Measurements from ENCODE around the gene SLC52A1. TPM values are rescaled to one million over a fixed set of nuclear protein-coding genes. Genes with fewer than 3 reads are reported as not detected.
A peak's percentile ranks its signal among the peaks of the same experiment; 100 is the strongest.

Gene SLC52A1
- total and polyA plus RNA-seq, 2 of the 13 experiments (the other 11 are each of a cell fraction or from before 2014, with no cell fraction given) = 0.03 to 0.13 TPM

GRCh38 chr17:4997302-4998026, 37.8 kb downstream of the SLC52A1 start, which contains the start of the genes INCA1 and KIF1C (continued):
- 0 out of 2 replicates have a peak, but pooled peaks have one; percentile 30 for TF ChIP-seq ARHGAP35 (CRISPR knock-in tag; IDR thresholded peaks at IDR 0.05; ENCODE audit: borderline replicate concordance)
- TF ChIP-seq DMTF1 (CRISPR knock-in tag; IDR thresholded peaks at IDR 0.05) = no peak
- no peak; the same call in 1 of the 2 replicates for TF ChIP-seq ETV5 (CRISPR knock-in tag; IDR thresholded peaks at IDR 0.05; ENCODE audit: borderline replicate concordance)
- TF ChIP-seq HDAC2 (CRISPR knock-in tag; IDR thresholded peaks at IDR 0.05) = no peak
- no peak for TF ChIP-seq SOX6 (IDR thresholded peaks at IDR 0.05)
- no peak for TF ChIP-seq SOX6 (CRISPR knock-in tag; IDR thresholded peaks at IDR 0.05)
- no peak for TF ChIP-seq PAF1 (CRISPR knock-in tag; IDR thresholded peaks at IDR 0.05)
- no peak for TF ChIP-seq NFE2 (CRISPR knock-in tag; IDR thresholded peaks at IDR 0.05)
- TF ChIP-seq ZNF337 (CRISPR knock-in tag; IDR thresholded peaks at IDR 0.05; ENCODE audit: borderline replicate concordance, low read depth) = no peak
- no peak for TF ChIP-seq ZEB1 (IDR thresholded peaks at IDR 0.05; ENCODE audit: insufficient replicate concordance, low read depth)
- no peak for TF ChIP-seq ZNF761 (CRISPR knock-in tag; conservative IDR thresholded peaks at IDR 0.05)
- TF ChIP-seq ZBTB7A (CRISPR knock-in tag; IDR thresholded peaks at IDR 0.05) = no peak
- TF ChIP-seq TEAD3 (CRISPR knock-in tag; optimal IDR thresholded peaks at IDR 0.05; ENCODE audit: borderline replicate concordance) = no peak
- no peak for TF ChIP-seq ZNF512B (CRISPR knock-in tag; IDR thresholded peaks at IDR 0.05; ENCODE audit: borderline replicate concordance)
- TF ChIP-seq, protein P1, sequence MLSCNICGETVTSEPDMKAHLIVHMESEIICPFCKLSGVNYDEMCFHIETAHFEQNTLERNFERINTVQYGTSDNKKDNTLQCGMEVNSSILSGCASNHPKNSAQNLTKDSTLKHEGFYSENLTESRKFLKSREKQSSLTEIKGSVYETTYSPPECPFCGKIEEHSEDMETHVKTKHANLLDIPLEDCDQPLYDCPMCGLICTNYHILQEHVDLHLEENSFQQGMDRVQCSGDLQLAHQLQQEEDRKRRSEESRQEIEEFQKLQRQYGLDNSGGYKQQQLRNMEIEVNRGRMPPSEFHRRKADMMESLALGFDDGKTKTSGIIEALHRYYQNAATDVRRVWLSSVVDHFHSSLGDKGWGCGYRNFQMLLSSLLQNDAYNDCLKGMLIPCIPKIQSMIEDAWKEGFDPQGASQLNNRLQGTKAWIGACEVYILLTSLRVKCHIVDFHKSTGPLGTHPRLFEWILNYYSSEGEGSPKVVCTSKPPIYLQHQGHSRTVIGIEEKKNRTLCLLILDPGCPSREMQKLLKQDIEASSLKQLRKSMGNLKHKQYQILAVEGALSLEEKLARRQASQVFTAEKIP (CRISPR knock-in tag; IDR thresholded peaks at IDR 0.05; ENCODE audit: borderline replicate concordance) = no peak
- no peak for TF ChIP-seq ELF1 (CRISPR knock-in tag; IDR thresholded peaks at IDR 0.05)
- no peak for TF ChIP-seq MEF2D (CRISPR knock-in tag; IDR thresholded peaks at IDR 0.05)
- no peak for TF ChIP-seq ZFP36L2 (CRISPR knock-in tag; IDR thresholded peaks at IDR 0.05)
- TF ChIP-seq, protein P2, sequence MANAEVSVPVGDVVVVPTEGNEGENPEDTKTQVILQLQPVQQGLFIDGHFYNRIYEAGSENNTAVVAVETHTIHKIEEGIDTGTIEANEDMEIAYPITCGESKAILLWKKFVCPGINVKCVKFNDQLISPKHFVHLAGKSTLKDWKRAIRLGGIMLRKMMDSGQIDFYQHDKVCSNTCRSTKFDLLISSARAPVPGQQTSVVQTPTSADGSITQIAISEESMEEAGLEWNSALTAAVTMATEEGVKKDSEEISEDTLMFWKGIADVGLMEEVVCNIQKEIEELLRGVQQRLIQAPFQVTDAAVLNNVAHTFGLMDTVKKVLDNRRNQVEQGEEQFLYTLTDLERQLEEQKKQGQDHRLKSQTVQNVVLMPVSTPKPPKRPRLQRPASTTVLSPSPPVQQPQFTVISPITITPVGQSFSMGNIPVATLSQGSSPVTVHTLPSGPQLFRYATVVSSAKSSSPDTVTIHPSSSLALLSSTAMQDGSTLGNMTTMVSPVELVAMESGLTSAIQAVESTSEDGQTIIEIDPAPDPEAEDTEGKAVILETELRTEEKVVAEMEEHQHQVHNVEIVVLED (CRISPR knock-in tag; IDR thresholded peaks at IDR 0.05; ENCODE audit: borderline replicate concordance) = peak; percentile 63; the same call in 1 of the 2 replicates
- no peak for TF ChIP-seq NFE2L2 (IDR thresholded peaks at IDR 0.05; ENCODE audit: low read length)
- TF ChIP-seq MIER2 (CRISPR knock-in tag; IDR thresholded peaks at IDR 0.05) = no peak
- no peak for TF ChIP-seq CC2D1A (CRISPR knock-in tag; IDR thresholded peaks at IDR 0.05)
- no peak for TF ChIP-seq JARID2 (CRISPR knock-in tag; IDR thresholded peaks at IDR 0.05; ENCODE audit: insufficient replicate concordance)

All from HepG2 (cell line).